PC-9 (cell line): ENCODE results near the gene CECR2. TPM values are rescaled to one million over a fixed set of nuclear protein-coding genes. Genes with fewer than 3 reads are reported as not detected.

Experiments
- BruUV-seq: library from RNA; stranded (reverse); fragments of 400-500 nt; replicated peaks from 2 replicates; lab custom pipeline; 2021; lab: Mats Ljungman, UMichigan
- CTCF ChIA-PET: fragments of 300-600 bp; sonication (Branson Sonifier 250); formaldehyde crosslinking; loops from one replicate; lab custom pipeline; 2022; ENCODE audit warnings: antibody characterized with exemption; lab: Charles Lee
- POLR2A ChIA-PET: fragments of 300-600 bp; sonication (Branson Sonifier 250); formaldehyde crosslinking; loops from one replicate; lab custom pipeline; 2022; ENCODE audit warnings: antibody characterized with exemption; ENCODE audit not compliant: unreplicated experiment; lab: Charles Lee
- DNase-seq, 2 experiments: peaks; one replicate each; pipeline versions ENCODE4 v3.0.0 to v3.0.0-alpha.2; 2015 to 2022; ENCODE audit warnings: mixed read lengths in 1 of 2
- H2AFZ ChIP-seq: fragments of 200-600 bp; sonication (generic); 2 replicates; pipeline ENCODE4 v1.8.1; 2017; ENCODE audit warnings: antibody characterized with exemption
- H3F3A ChIP-seq: fragments of 200-600 bp; sonication (generic); 2 replicates; pipeline ENCODE4 v1.8.1; 2017; ENCODE audit warnings: antibody characterized with exemption, mild to moderate bottlenecking, low read depth; ENCODE audit not compliant: insufficient read depth
- H3K27ac ChIP-seq: fragments of 200-600 bp; sonication (generic); 2 replicates; pipeline ENCODE4 v1.6.1; 2016; ENCODE audit warnings: mixed run types
- H3K27me3 ChIP-seq: fragments of 200-600 bp; sonication (generic); 2 replicates; pipeline ENCODE4 v1.6.1; 2016; ENCODE audit warnings: low read depth, mixed run types; ENCODE audit not compliant: insufficient read depth
- H3K36me3 ChIP-seq: fragments of 200-600 bp; sonication (generic); 2 replicates; pipeline ENCODE4 v1.6.1; 2016; ENCODE audit warnings: low read depth, mixed run types
- H3K4me1 ChIP-seq: fragments of 200-600 bp; sonication (generic); replicated peaks from 2 replicates; pipeline ENCODE4 v1.6.1; 2016; ENCODE audit warnings: mixed run types; ENCODE audit not compliant: insufficient read depth
- H3K4me2 ChIP-seq: fragments of 200-600 bp; sonication (generic); 2 replicates; pipeline ENCODE4 v1.6.1; 2017; ENCODE audit warnings: mixed run types
- H3K4me3 ChIP-seq: fragments of 200-600 bp; sonication (generic); 2 replicates; pipeline ENCODE4 v1.6.1; 2016; ENCODE audit warnings: mixed run types
- H3K79me2 ChIP-seq: fragments of 200-600 bp; sonication (generic); 2 replicates; pipeline ENCODE4 v1.6.1; 2017; ENCODE audit warnings: low read depth, mixed run types
- H3K9me2 ChIP-seq: fragments of 200-600 bp; sonication (generic); 2 replicates; pipeline ENCODE4 v1.8.1; 2017; ENCODE audit warnings: mild to moderate bottlenecking; ENCODE audit not compliant: insufficient read depth
- H3K9me3 ChIP-seq: fragments of 200-600 bp; sonication (generic); 2 replicates; pipeline ENCODE4 v1.8.1; 2016; ENCODE audit warnings: low read depth; ENCODE audit not compliant: insufficient read depth
- H4K20me1 ChIP-seq: fragments of 200-600 bp; sonication (generic); 2 replicates; pipeline ENCODE4 v1.8.1; 2017; ENCODE audit not compliant: insufficient read depth
- EZH2 ChIP-seq: fragments of 200-600 bp; sonication (generic); IDR thresholded peaks from 2 replicates; pipeline ENCODE4 v1.8.0; 2017; ENCODE audit warnings: antibody characterized with exemption, low read depth
- intact Hi-C: fragments of 100-400 bp; cut with micrococcal nuclease; formaldehyde crosslinking; loops from one replicate; pipeline ENCODE4 v1.10.0; 2022; ENCODE audit not compliant: unreplicated experiment
- total RNA-seq: library from RNA; stranded (reverse); gene quantifications from 2 replicates; pipeline ENCODE4 v1.2.3, GENCODE V29; 2021
- TF ChIP-seq, protein P1 (sequence below): fragments of 200-600 bp; sonication (generic); conservative IDR thresholded peaks from 2 replicates; pipeline ENCODE4 v1.6.1; 2017; ENCODE audit warnings: mixed run types, antibody characterized with exemption, mild to moderate bottlenecking, moderate library complexity

CECR2 gene
- total RNA-seq, 1 experiment from 2014 or later, result not detected

DNA sequence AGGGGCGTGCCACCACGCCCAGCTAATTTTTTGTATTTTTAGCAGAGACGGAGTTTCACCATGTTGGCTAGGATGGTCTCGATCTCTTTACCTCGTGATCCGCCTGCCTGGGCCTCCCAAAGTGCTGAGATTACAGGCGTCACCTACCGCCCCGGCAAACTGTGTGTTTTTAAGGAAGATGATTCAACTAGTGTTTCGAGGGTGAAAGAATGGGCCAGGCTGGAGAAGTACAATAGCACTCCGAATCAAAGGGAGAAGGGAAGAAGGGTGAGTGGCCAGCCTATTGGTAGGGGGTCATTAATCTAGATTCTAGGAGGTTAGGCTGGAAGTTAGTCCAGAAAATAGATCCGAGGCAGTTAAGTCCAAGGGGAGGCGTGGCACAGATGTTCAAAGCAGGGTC, 2.9 kb upstream of the CECR2 start:
- ChIA-PET POLR2A (interaction anchor here (0.6 kb wide), 1 partner anchor 298 kb away, joined by 3 read pairs; no protein-coding TSS in a partner anchor), CTCF (no interaction called here)
- no peak for TF ChIP-seq EZH2
- TF ChIP-seq, protein P1, sequence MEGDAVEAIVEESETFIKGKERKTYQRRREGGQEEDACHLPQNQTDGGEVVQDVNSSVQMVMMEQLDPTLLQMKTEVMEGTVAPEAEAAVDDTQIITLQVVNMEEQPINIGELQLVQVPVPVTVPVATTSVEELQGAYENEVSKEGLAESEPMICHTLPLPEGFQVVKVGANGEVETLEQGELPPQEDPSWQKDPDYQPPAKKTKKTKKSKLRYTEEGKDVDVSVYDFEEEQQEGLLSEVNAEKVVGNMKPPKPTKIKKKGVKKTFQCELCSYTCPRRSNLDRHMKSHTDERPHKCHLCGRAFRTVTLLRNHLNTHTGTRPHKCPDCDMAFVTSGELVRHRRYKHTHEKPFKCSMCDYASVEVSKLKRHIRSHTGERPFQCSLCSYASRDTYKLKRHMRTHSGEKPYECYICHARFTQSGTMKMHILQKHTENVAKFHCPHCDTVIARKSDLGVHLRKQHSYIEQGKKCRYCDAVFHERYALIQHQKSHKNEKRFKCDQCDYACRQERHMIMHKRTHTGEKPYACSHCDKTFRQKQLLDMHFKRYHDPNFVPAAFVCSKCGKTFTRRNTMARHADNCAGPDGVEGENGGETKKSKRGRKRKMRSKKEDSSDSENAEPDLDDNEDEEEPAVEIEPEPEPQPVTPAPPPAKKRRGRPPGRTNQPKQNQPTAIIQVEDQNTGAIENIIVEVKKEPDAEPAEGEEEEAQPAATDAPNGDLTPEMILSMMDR, result no peak
- Histone ChIP-seq H3K4me2 (no peak overlapping the region), H3K36me3 (no peaks in the 10 kb centered on the region), H3F3A (no peaks in the 10 kb centered on the region), H3K9me2 (no peaks in the 10 kb centered on the region), H3K27ac (no peak overlapping the region), H4K20me1 (no peaks in the 10 kb centered on the region), H3K27me3 (peaks cover 39% of the 10 kb centered on the region), H3K4me1 (no peaks in the 10 kb centered on the region), H3K4me3 (no peak overlapping the region), H3K9me3 (no peaks in the 10 kb centered on the region), H2AFZ (no peak overlapping the region), H3K79me2 (no peaks in the 10 kb centered on the region)
- intact Hi-C loops, result no loop called here
- BruUV-seq, result no TSS peak
- DNase-seq, result no peak

DNA sequence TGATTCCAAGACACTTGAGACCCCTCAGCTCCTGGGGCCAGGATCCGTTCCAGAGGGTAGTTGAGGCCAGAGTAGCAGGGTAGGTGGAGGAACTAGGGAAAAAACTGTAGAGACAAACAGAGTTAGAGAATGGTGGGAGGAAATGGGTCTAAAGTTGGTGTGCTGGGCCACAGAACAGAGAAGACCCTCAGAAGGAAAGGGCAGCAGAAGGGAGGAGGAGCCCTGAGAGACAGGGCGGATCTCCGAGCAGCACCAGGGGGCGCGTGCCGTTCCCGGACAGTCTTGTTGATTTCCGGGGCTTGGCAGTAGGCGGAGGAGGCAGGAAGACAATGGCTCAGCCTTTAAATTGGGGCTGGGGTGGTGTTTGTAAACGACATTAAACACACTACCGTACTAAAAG, 2.4 kb upstream of the CECR2 start:
- Histone ChIP-seq H3K27me3 (peaks cover 42% of the 10 kb centered on the region), H3K4me2 (no peak overlapping the region), H3K9me3 (no peaks in the 10 kb centered on the region), H3K27ac (no peak overlapping the region), H3K4me3 (no peak overlapping the region), H2AFZ (no peak overlapping the region), H3K79me2 (no peaks in the 10 kb centered on the region), H3K9me2 (no peaks in the 10 kb centered on the region), H3K36me3 (no peaks in the 10 kb centered on the region), H3K4me1 (no peaks in the 10 kb centered on the region), H3F3A (no peaks in the 10 kb centered on the region), H4K20me1 (no peaks in the 10 kb centered on the region)
- CTCF ChIA-PET, result no interaction called here
- no peak for TF ChIP-seq EZH2
- BruUV-seq, result no TSS peak
- no peak for DNase-seq
- intact Hi-C loops, result no loop called here
- POLR2A ChIA-PET, result no interaction called here

DNA sequence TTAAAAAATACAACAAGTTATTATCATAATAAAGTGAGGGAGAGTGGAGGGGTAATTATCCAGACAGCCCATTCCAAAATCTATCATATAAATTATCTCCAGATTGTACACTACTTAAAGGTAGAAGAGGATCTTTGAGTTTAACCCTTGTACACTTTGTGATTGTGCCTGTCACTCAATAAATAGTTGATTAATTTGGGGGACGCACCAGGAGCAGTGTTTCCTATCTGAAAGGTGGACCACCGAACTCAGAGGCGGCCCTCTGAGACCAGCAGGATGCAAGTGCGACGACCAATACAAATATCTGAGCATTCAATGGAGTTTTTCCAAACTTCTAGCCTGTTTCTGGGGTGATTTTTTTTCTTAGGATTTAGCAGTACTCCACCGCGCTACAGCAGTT, 1.1 kb upstream of the CECR2 start:
- Histone ChIP-seq H3F3A (no peaks in the 10 kb centered on the region), H3K4me1 (no peaks in the 10 kb centered on the region), H2AFZ (no peak overlapping the region), H3K27ac (no peak overlapping the region), H3K9me2 (no peaks in the 10 kb centered on the region), H3K27me3 (peaks cover 49% of the 10 kb centered on the region), H3K36me3 (no peaks in the 10 kb centered on the region), H3K4me2 (no peak overlapping the region), H4K20me1 (no peaks in the 10 kb centered on the region), H3K4me3 (no peak overlapping the region), H3K79me2 (no peaks in the 10 kb centered on the region), H3K9me3 (no peaks in the 10 kb centered on the region)
- intact Hi-C loops, result no loop called here
- CTCF ChIA-PET, result no interaction called here
- POLR2A ChIA-PET, result no interaction called here
- no peak for TF ChIP-seq EZH2
- TF ChIP-seq, protein P1, result no peak
- BruUV-seq, result no TSS peak
- DNase-seq, result no peak
